ENCODE data around the gene RSPH10B2. TPM values are rescaled to one million over a fixed set of nuclear protein-coding genes. Genes with fewer than 3 reads are reported as not detected.
"Not testable (repeated sequence)": the region's sequence is repeated elsewhere in the genome, so short reads cannot be mapped to it uniquely, and the experiment has no call there.

RSPH10B2 gene
- polyA plus RNA-seq, 1 of the 3 experiments (the other 2 are of a cell fraction), result 0.10 TPM

DNA sequence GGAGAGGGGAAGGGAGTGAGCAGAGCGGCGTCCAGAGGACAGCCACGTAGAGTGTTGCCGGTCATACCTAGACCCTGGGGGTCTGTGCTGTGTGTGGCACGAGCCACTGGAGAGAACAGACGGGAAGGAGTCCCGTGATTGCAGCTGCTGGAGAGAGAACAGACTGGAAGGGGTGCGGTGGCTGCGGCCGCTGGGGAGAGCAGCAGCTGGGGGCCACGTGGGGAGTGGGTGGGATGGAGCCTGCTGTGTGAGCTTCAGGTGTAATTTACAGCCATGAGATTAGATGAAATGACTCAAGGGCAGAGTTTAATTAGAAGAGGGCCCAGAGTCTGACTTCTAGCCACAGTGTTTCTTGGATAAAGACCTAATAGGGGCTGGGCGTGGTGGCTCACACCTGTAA lies 4.6 kb upstream of the RSPH10B2 start:
- POLR2A ChIA-PET; H3K27ac ChIP-seq (ENCODE audit: low read depth in 2 of 2, low read length in 1 of 2): not testable (repeated sequence)

DNA sequence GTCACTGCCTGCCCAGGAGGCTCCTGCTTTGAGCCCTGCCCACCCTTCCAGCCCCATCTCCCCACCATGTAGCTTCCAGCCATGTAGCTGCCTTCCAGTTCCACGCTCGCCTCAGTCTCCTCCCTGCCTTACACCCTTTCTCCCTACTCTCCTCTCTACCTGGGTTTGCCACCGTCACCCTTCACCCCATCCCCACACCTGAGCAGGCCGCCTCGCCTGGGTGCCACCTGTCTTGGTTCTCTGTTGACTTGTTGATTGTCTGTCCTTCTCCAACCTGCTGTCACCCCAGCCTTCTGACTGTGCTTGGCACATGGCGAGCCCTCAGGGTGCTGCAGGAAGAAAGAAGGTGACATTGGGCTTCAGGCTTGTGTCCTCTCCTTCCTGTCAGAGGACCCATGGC lies 3.7 kb upstream of the RSPH10B2 start:
- H3K4me2 ChIP-seq; H3K9me2 ChIP-seq; H3K27me3 ChIP-seq (ENCODE audit: insufficient read depth); H3K27ac ChIP-seq (ENCODE audit: low read depth in 2 of 2, low read length in 1 of 2); H4K20me1 ChIP-seq (ENCODE audit: insufficient read depth); H3F3A ChIP-seq (replicated peaks; ENCODE audit: insufficient read depth); H3K9me3 ChIP-seq; H3K4me3 ChIP-seq (ENCODE audit: low read depth in 2 of 2, low read length in 1 of 2); CTCF ChIA-PET; H3K9ac ChIP-seq; DNase-seq; H3K36me3 ChIP-seq (replicated peaks in 1 of 2; ENCODE audit: control insufficient read depth in 1 of 2, insufficient read depth in 2 of 2, low read length in 1 of 2); H2AFZ ChIP-seq (ENCODE audit: low read depth); H3K79me2 ChIP-seq (ENCODE audit: insufficient read depth); POLR2A ChIA-PET; H3K4me1 ChIP-seq (ENCODE audit: control insufficient read depth in 1 of 2, insufficient read depth in 2 of 2, low read depth in 1 of 2, low read length in 1 of 2): not testable (repeated sequence)
- 94% methylated on average over 6 of the region's 6 CpGs for WGBS (ENCODE audit: low lambda C conversion rate)

More for the DNA sequence above, 4.6 kb upstream of the RSPH10B2 start:
- H3K36me3 ChIP-seq (replicated peaks in 1 of 2; ENCODE audit: control insufficient read depth in 1 of 2, insufficient read depth in 2 of 2, low read length in 1 of 2); H3K4me2 ChIP-seq; H2AFZ ChIP-seq (ENCODE audit: low read depth); H3K27me3 ChIP-seq (ENCODE audit: insufficient read depth); H3K4me1 ChIP-seq (ENCODE audit: control insufficient read depth in 1 of 2, insufficient read depth in 2 of 2, low read depth in 1 of 2, low read length in 1 of 2); H3K9me3 ChIP-seq; H4K20me1 ChIP-seq (ENCODE audit: insufficient read depth); H3K9me2 ChIP-seq; H3K79me2 ChIP-seq (ENCODE audit: insufficient read depth); H3F3A ChIP-seq (replicated peaks; ENCODE audit: insufficient read depth); H3K4me3 ChIP-seq (ENCODE audit: low read depth in 2 of 2, low read length in 1 of 2); CTCF ChIA-PET; H3K9ac ChIP-seq; DNase-seq: not testable (repeated sequence)
- WGBS (ENCODE audit: low lambda C conversion rate), result 98% methylated on average over 9 of the region's 12 CpGs

DNA sequence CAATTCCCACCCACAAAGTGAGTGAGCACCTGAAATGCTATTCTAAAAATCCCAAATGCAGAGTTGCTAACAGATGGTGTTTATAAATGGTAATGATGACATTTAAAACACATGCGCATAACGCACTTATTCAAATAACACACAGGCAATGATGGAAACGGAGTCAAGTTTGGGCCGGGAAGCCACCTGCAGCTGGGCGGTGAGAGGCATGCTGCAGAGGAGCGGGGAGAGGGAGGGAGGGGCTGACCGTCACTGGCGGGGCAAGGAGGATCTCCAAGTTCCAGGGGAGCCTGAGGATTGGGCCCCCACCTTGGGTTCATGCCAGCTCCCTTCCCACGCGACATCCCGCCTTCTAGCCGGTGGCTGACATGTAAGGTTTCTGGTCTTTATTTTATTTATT lies 7.3 kb downstream of the RSPH10B2 start:
- H3K9me3 ChIP-seq; CTCF ChIA-PET; H3K27ac ChIP-seq (ENCODE audit: low read depth in 2 of 2, low read length in 1 of 2); H3F3A ChIP-seq (replicated peaks; ENCODE audit: insufficient read depth); H3K36me3 ChIP-seq (replicated peaks in 1 of 2; ENCODE audit: control insufficient read depth in 1 of 2, insufficient read depth in 2 of 2, low read length in 1 of 2); H3K9me2 ChIP-seq; POLR2A ChIA-PET; H3K4me1 ChIP-seq (ENCODE audit: control insufficient read depth in 1 of 2, insufficient read depth in 2 of 2, low read depth in 1 of 2, low read length in 1 of 2); H3K27me3 ChIP-seq (ENCODE audit: insufficient read depth); H3K79me2 ChIP-seq (ENCODE audit: insufficient read depth); DNase-seq; H3K4me3 ChIP-seq (ENCODE audit: low read depth in 2 of 2, low read length in 1 of 2); H3K4me2 ChIP-seq; H4K20me1 ChIP-seq (ENCODE audit: insufficient read depth); H2AFZ ChIP-seq (ENCODE audit: low read depth); H3K9ac ChIP-seq: not testable (repeated sequence)
- 92% methylated on average over 2 of the region's 12 CpGs for WGBS (ENCODE audit: low lambda C conversion rate)

DNA sequence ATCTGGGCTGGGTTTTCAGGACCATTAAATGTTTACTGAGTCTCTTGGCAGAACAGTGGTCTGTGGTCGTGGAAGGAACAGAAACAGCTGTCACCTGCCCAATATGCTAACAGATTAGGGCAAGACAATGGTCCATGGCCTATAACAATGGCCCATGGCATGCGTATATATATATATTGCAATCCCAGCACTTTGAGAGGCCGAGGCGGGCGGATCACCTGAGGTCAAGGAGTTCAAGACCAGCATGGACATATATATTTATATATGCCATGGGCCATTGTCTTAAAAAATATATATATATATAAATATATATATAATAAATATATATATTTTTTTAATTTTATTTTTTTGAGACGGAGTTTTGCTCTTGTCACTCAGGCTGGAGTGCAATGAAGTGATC lies 27.7 kb downstream of the RSPH10B2 start:
- H3K27ac ChIP-seq (ENCODE audit: low read depth in 2 of 2, low read length in 1 of 2); H3F3A ChIP-seq (replicated peaks; ENCODE audit: insufficient read depth); H3K4me1 ChIP-seq (ENCODE audit: control insufficient read depth in 1 of 2, insufficient read depth in 2 of 2, low read depth in 1 of 2, low read length in 1 of 2); H4K20me1 ChIP-seq (ENCODE audit: insufficient read depth); H3K4me2 ChIP-seq; H3K36me3 ChIP-seq (replicated peaks in 1 of 2; ENCODE audit: control insufficient read depth in 1 of 2, insufficient read depth in 2 of 2, low read length in 1 of 2); H3K27me3 ChIP-seq (ENCODE audit: insufficient read depth); H2AFZ ChIP-seq (ENCODE audit: low read depth); H3K9me3 ChIP-seq; H3K9ac ChIP-seq; POLR2A ChIA-PET; H3K4me3 ChIP-seq (ENCODE audit: low read depth in 2 of 2, low read length in 1 of 2); H3K9me2 ChIP-seq; CTCF ChIA-PET; H3K79me2 ChIP-seq (ENCODE audit: insufficient read depth); DNase-seq: not testable (repeated sequence)
- 70% methylated on average over 6 of the region's 6 CpGs for WGBS (ENCODE audit: low lambda C conversion rate)

DNA sequence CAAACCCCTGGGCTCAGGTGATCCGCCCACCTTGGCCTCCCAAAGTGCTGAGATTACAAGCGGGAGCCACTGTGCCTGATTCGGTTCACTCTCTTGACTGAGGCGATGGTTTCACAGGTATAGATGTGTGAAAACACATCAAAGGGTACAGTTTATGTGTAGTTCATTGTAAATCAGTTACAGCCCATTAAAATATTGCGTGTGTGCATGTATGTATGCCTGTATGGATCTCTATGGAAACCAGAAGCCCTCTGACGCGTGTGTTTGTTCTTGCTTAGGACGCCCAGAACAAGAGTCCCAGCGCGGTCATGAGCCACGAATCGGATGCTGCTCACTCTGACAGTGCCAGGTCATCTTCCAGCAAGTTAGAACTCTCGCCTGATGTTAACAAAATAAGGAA lies 35.5 kb downstream of the RSPH10B2 start:
- H4K20me1 ChIP-seq (ENCODE audit: insufficient read depth); DNase-seq; H3K9ac ChIP-seq; H3K27ac ChIP-seq (ENCODE audit: low read depth in 2 of 2, low read length in 1 of 2); H2AFZ ChIP-seq (ENCODE audit: low read depth); H3K79me2 ChIP-seq (ENCODE audit: insufficient read depth); POLR2A ChIA-PET; H3K4me3 ChIP-seq (ENCODE audit: low read depth in 2 of 2, low read length in 1 of 2); H3K27me3 ChIP-seq (ENCODE audit: insufficient read depth); H3K9me3 ChIP-seq; CTCF ChIA-PET; H3K9me2 ChIP-seq; H3K36me3 ChIP-seq (replicated peaks in 1 of 2; ENCODE audit: control insufficient read depth in 1 of 2, insufficient read depth in 2 of 2, low read length in 1 of 2); H3K4me1 ChIP-seq (ENCODE audit: control insufficient read depth in 1 of 2, insufficient read depth in 2 of 2, low read depth in 1 of 2, low read length in 1 of 2); H3F3A ChIP-seq (replicated peaks; ENCODE audit: insufficient read depth); H3K4me2 ChIP-seq: not testable (repeated sequence)
- no CpG with 5 or more reads among the region's 13 CpGs for WGBS (ENCODE audit: low lambda C conversion rate)

DNA sequence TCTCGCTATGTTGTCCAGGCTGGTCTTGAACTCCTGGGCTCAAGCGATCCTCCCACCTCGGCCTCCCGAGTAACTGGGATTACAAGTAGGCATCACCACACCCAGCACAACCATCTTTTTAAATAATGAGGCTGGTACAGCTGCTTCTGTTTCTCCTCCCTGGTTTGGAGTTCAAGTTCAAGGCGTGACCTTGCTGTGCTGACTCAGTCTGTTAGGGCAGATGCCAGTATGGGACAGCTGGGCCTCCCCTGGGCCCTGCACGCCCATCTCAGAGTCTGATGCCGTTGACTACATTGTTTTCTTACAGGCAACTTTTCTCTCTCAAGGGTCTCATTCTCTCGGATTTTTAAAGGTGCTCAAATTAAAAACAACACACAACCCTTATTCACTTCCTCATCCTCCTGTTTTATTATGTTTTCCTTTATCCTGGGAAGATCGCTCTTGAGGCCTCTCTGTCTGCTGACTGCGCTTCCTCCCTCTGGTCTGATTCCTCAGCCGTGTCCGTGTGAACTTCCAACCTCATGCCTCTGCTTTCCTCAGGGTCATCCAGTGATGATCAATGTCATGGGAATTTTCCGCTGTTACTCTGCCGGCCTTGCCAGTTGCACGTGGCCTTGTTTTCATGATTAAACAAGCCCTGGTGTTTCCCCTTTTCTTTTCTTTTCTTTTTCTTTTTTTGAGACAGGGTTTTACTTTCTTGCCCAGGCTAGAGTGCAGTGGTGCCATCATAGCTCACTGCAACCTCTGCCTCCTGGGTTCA lies 38.4 kb downstream of the RSPH10B2 start:
- H3K36me3 ChIP-seq (replicated peaks in 1 of 2; ENCODE audit: control insufficient read depth in 1 of 2, insufficient read depth in 2 of 2, low read length in 1 of 2); H2AFZ ChIP-seq (ENCODE audit: low read depth); H3F3A ChIP-seq (replicated peaks; ENCODE audit: insufficient read depth); H3K9me3 ChIP-seq; H3K9me2 ChIP-seq; H3K4me2 ChIP-seq; H4K20me1 ChIP-seq (ENCODE audit: insufficient read depth); H3K4me3 ChIP-seq (ENCODE audit: low read depth in 2 of 2, low read length in 1 of 2); H3K4me1 ChIP-seq (ENCODE audit: control insufficient read depth in 1 of 2, insufficient read depth in 2 of 2, low read depth in 1 of 2, low read length in 1 of 2); POLR2A ChIA-PET; CTCF ChIA-PET; DNase-seq; H3K79me2 ChIP-seq (ENCODE audit: insufficient read depth); H3K27me3 ChIP-seq (ENCODE audit: insufficient read depth); H3K9ac ChIP-seq; H3K27ac ChIP-seq (ENCODE audit: low read depth in 2 of 2, low read length in 1 of 2): not testable (repeated sequence)
- WGBS (ENCODE audit: low lambda C conversion rate), result 87% methylated on average over 10 of the region's 15 CpGs

DNA sequence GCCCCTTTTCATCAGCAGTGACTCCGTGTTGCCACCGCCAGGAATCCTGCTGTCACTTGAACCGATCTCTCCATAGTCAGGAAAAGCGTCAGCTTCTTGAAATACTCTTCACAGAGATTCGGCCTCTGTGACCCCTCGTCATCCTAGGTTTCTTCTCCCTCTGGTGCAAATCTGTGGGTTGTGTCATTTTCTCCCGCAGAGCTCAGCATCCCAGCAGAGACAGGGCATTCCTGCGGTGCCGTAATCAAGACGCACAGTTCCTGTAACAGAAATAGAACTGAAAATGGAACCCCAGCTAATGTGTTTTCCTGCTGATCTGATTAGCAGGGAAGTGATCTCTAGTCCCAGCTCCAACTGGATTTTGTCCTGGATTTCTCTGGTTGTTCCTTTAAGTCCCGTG lies 40.4 kb downstream of the RSPH10B2 start:
- H3K36me3 ChIP-seq (replicated peaks in 1 of 2; ENCODE audit: control insufficient read depth in 1 of 2, insufficient read depth in 2 of 2, low read length in 1 of 2); H3K27me3 ChIP-seq (ENCODE audit: insufficient read depth); H3K9me3 ChIP-seq; H3K9me2 ChIP-seq; H4K20me1 ChIP-seq (ENCODE audit: insufficient read depth); DNase-seq; CTCF ChIA-PET; H3K4me1 ChIP-seq (ENCODE audit: control insufficient read depth in 1 of 2, insufficient read depth in 2 of 2, low read depth in 1 of 2, low read length in 1 of 2); H3K79me2 ChIP-seq (ENCODE audit: insufficient read depth); H3K4me3 ChIP-seq (ENCODE audit: low read depth in 2 of 2, low read length in 1 of 2); H3K27ac ChIP-seq (ENCODE audit: low read depth in 2 of 2, low read length in 1 of 2); H3F3A ChIP-seq (replicated peaks; ENCODE audit: insufficient read depth); H3K4me2 ChIP-seq; POLR2A ChIA-PET; H2AFZ ChIP-seq (ENCODE audit: low read depth); H3K9ac ChIP-seq: not testable (repeated sequence)
- 99% methylated on average over 4 of the region's 11 CpGs for WGBS (ENCODE audit: low lambda C conversion rate)

Data from SK-N-SH (cell line).